IgD-negative memory B cell (primary cell): ENCODE data around the gene SLC39A11. TPM values are rescaled to one million over a fixed set of nuclear protein-coding genes. Genes with fewer than 3 reads are reported as not detected.
"Not testable (repeated sequence)": the region's sequence is repeated elsewhere in the genome, so short reads cannot be mapped to it uniquely, and the experiment has no call there.

Experiments
- H3K27ac Mint-ChIP-seq, 3 donors: one replicate each; pipeline ENCODE4 v1.8.0; 2020 to 2022; ENCODE audit warnings: mild to moderate bottlenecking in 3 of 3, mixed read lengths in 3 of 3, moderate library complexity in 1 of 3
- H3K27me3 Mint-ChIP-seq: one replicate; pipeline ENCODE4 v1.8.0; 2021; ENCODE audit warnings: mixed read lengths
- H3K36me3 Mint-ChIP-seq: one replicate; pipeline ENCODE4 v1.8.0; 2020; ENCODE audit warnings: mild to moderate bottlenecking, mixed read lengths
- H3K4me1 Mint-ChIP-seq, 3 donors: one replicate each; pipeline ENCODE4 v1.8.0; 2020 to 2022; ENCODE audit warnings: mixed read lengths in 3 of 3, mild to moderate bottlenecking in 1 of 3
- H3K4me3 Mint-ChIP-seq, 4 donors: one replicate each; pipeline ENCODE4 v1.8.0; 2020 to 2022; ENCODE audit warnings: mild to moderate bottlenecking in 4 of 4, mixed read lengths in 4 of 4, moderate library complexity in 3 of 4
- H3K9me3 Mint-ChIP-seq, 3 donors: one replicate each; pipeline ENCODE4 v1.8.0; 2020 to 2021; ENCODE audit warnings: mixed read lengths in 3 of 3, mild to moderate bottlenecking in 1 of 3
- polyA plus RNA-seq: library from polyadenylated mRNA; unstranded; fragments of 300-500 nt; fragmentation: Illumina TruSeq; gene quantifications from one replicate; pipeline ENCODE4 v1.2.3, GENCODE V29; 2021

Gene SLC39A11, protein sequence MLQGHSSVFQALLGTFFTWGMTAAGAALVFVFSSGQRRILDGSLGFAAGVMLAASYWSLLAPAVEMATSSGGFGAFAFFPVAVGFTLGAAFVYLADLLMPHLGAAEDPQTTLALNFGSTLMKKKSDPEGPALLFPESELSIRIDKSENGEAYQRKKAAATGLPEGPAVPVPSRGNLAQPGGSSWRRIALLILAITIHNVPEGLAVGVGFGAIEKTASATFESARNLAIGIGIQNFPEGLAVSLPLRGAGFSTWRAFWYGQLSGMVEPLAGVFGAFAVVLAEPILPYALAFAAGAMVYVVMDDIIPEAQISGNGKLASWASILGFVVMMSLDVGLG
- polyA plus RNA-seq, result 13.7 TPM

- Mint-ChIP-seq H3K4me3 (peak within 1 kb of the TSS; percentile 85 to 100 (median 98)), H3K9me3 (no peaks in the 10 kb centered on the region), H3K27me3 (peaks cover 3% of the 10 kb centered on the region), H3K36me3 (peaks cover 3% of the 10 kb centered on the region), H3K27ac (peak within 1 kb of the TSS; percentile 8 to 90 (median 89)), H3K4me1 (peaks cover 19 to 27% (median 25%) of the 10 kb centered on the region in 3 donors)
These were observed at the start of gene SLC39A11 for GRCh38 chr17:73092523-73093135. TSS of gene SLC39A11 (minus strand) at chr17:73092688. CDS start at chr17:73088764, 3,924 bp downstream.

GRCh38 chr17:73141411-73141810 lies 48.9 kb upstream of the SLC39A11 start:
- Mint-ChIP-seq H3K27me3 (peaks cover 2% of the 10 kb centered on the region), H3K36me3 (peaks cover 3% of the 10 kb centered on the region), H3K9me3 (peaks cover 0 to 8% (median 5%) of the 10 kb centered on the region in 3 donors), H3K4me3 (no peak overlapping the region), H3K27ac (no peak overlapping the region), H3K4me1 (peaks cover 0 to 6% (median 0%) of the 10 kb centered on the region in 3 donors)

GRCh38 chr17:73140566-73140965 lies 48.1 kb upstream of the SLC39A11 start:
- H3K36me3 Mint-ChIP-seq, result peaks cover 3% of the 10 kb centered on the region
- no peak overlapping the region for H3K27ac Mint-ChIP-seq
- no peak overlapping the region for H3K4me3 Mint-ChIP-seq

DNA sequence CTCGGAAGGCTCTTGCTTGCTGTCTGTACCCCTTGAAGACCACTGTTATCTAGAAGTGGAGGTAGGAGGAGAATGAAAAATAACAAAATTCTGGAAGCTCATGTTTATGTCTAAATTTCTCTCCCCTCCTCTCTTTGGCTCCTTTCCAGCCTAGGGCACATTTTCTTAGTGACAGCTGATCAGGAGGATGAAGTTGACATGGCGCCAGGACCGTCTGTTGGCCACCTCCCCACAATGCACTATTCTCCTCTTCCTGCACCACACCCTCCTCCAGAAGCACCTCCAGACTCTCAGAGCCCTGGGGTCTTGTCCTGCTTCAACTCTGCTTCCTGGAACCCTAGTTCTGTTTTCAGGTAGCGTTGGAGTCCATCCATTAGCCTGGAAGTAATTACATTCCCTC lies 46.8 kb upstream of the SLC39A11 start:
- H3K9me3 Mint-ChIP-seq, result peaks cover 0 to 8% (median 0%) of the 10 kb centered on the region in 3 donors
- H3K4me1 Mint-ChIP-seq, result peaks cover 0 to 6% (median 0%) of the 10 kb centered on the region in 3 donors
- H3K4me3 Mint-ChIP-seq, result no peak overlapping the region
- H3K27ac Mint-ChIP-seq, result no peak overlapping the region
- no peaks in the 10 kb centered on the region for H3K36me3 Mint-ChIP-seq
- peaks cover 2% of the 10 kb centered on the region for H3K27me3 Mint-ChIP-seq

More at GRCh38 chr17:73140566-73140965, 48.1 kb upstream of the SLC39A11 start:
- peaks cover 0 to 8% (median under 1%) of the 10 kb centered on the region in 3 donors for H3K9me3 Mint-ChIP-seq
- H3K27me3 Mint-ChIP-seq, result peaks cover 2% of the 10 kb centered on the region
- H3K4me1 Mint-ChIP-seq, result peaks cover 0 to 6% (median 0%) of the 10 kb centered on the region in 3 donors

GRCh38 chr17:73138541-73139138 lies 46.2 kb upstream of the SLC39A11 start:
- Mint-ChIP-seq H3K27ac (no peak overlapping the region), H3K27me3 (peaks cover 2% of the 10 kb centered on the region), H3K36me3 (no peaks in the 10 kb centered on the region), H3K4me3 (no peak overlapping the region), H3K4me1 (peaks cover 0 to 6% (median 0%) of the 10 kb centered on the region in 3 donors), H3K9me3 (peaks cover 0 to 3% (median 0%) of the 10 kb centered on the region in 3 donors)

- Mint-ChIP-seq H3K27me3 (peaks cover 2% of the 10 kb centered on the region), H3K9me3 (peaks cover 0 to 1% (median 0%) of the 10 kb centered on the region in 3 donors), H3K4me3 (no peak overlapping the region), H3K36me3 (no peaks in the 10 kb centered on the region), H3K4me1 (peaks cover 3 to 4% (median 3%) of the 10 kb centered on the region in 3 donors), H3K27ac (no peak overlapping the region)
These were observed 44.9 kb upstream of the SLC39A11 start for GRCh38 chr17:73137376-73137775.

GRCh38 chr17:73135766-73136165 lies 43.3 kb upstream of the SLC39A11 start:
- Mint-ChIP-seq H3K27ac (no peak overlapping the region), H3K4me3 (no peak overlapping the region), H3K9me3 (peaks cover 0 to 1% (median 0%) of the 10 kb centered on the region in 3 donors), H3K27me3 (peaks cover 6% of the 10 kb centered on the region), H3K4me1 (peaks cover 7 to 9% (median 8%) of the 10 kb centered on the region in 3 donors), H3K36me3 (no peaks in the 10 kb centered on the region)

- H3K27me3 Mint-ChIP-seq, result peaks cover 6% of the 10 kb centered on the region
These were observed 41.6 kb upstream of the SLC39A11 start for GRCh38 chr17:73133911-73134649.

GRCh38 chr17:73132085-73132492 lies 39.6 kb upstream of the SLC39A11 start:
- peaks cover 7 to 9% (median 8%) of the 10 kb centered on the region in 3 donors for H3K4me1 Mint-ChIP-seq
- no peaks in the 10 kb centered on the region for H3K36me3 Mint-ChIP-seq
- peak overlapping the region; percentile 3 to 87 (median 66) for H3K4me3 Mint-ChIP-seq
- H3K27ac Mint-ChIP-seq, result no peak overlapping the region
- no peaks in the 10 kb centered on the region for H3K9me3 Mint-ChIP-seq
- peaks cover 6% of the 10 kb centered on the region for H3K27me3 Mint-ChIP-seq

More at GRCh38 chr17:73133911-73134649, 41.6 kb upstream of the SLC39A11 start:
- Mint-ChIP-seq H3K4me3 (no peak overlapping the region), H3K36me3 (no peaks in the 10 kb centered on the region), H3K4me1 (peaks cover 7 to 9% (median 8%) of the 10 kb centered on the region in 3 donors), H3K9me3 (no peaks in the 10 kb centered on the region), H3K27ac (peak overlapping the region in 1 of 3 donors; percentile 16)

GRCh38 chr17:73131439-73131838 lies 39.0 kb upstream of the SLC39A11 start:
- H3K27ac Mint-ChIP-seq, H3K4me3 Mint-ChIP-seq, H3K9me3 Mint-ChIP-seq, H3K36me3 Mint-ChIP-seq, H3K4me1 Mint-ChIP-seq, H3K27me3 Mint-ChIP-seq: not testable (repeated sequence)

GRCh38 chr17:73130977-73131376 lies 38.5 kb upstream of the SLC39A11 start:
- Mint-ChIP-seq H3K36me3 (no peaks in the 10 kb centered on the region), H3K9me3 (no peaks in the 10 kb centered on the region), H3K27me3 (peaks cover 4% of the 10 kb centered on the region), H3K27ac (no peak overlapping the region), H3K4me1 (peaks cover 7 to 9% (median 8%) of the 10 kb centered on the region in 3 donors), H3K4me3 (no peak overlapping the region)

DNA sequence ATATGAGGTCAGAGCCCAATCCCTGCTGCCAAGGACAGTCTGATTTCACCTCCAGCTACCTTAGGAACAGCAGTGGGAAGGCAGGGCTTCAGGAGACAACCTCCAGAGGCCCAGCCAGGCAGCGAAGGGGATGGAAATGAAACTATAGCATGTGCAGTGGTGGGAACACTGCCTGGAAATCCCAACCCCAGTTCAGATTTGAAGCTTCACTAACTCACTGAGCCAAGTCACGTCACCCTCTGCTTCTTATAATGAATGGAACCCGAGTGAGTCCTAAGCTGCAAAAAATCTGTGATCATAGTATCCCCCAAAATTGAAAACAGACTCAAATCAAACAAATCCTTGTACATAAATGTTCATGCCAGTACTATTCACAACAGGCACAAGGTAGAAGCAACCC lies 36.0 kb upstream of the SLC39A11 start:
- Mint-ChIP-seq H3K4me1 (peaks cover 8 to 9% (median 8%) of the 10 kb centered on the region in 3 donors), H3K27me3 (peaks cover 4% of the 10 kb centered on the region), H3K36me3 (no peaks in the 10 kb centered on the region), H3K9me3 (no peaks in the 10 kb centered on the region), H3K4me3 (no peak overlapping the region), H3K27ac (no peak overlapping the region)

DNA sequence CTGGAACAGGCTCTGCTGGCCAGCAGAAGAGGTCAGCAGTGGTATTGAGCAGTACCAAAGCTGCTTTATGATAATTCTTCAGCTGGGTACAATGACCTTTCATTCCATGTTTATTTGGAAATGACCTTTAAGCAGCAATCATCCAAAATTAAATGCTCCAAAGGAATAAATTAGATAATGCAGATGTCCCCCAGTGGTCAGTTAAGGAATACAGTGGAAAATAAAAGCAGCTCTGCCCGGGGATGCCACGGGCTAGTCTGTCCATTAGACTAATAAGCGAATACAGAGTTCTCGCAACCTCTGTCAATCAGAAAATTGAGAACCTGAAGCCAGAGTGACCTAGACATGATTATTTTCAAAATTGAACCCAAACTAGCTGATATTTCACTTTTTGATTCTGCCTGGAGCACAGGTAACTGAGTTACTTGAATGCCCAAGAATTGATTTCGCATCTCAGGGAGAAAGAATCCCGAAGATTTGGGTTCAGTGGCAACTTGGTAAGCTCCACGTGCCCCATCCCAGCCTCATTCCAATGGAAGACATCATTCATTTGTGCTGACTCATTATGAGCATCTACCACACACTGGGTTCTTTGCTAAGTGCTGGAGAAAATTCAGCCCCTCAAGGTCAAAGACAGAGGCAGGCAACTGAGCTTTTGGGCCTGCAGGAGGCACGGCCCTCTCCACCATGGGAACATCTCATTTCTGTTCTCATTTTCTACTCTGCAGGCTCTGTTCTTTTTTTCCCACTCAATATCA lies 34.4 kb upstream of the SLC39A11 start:
- Mint-ChIP-seq H3K27ac (no peak overlapping the region), H3K27me3 (peaks cover 1% of the 10 kb centered on the region), H3K9me3 (no peaks in the 10 kb centered on the region), H3K4me1 (peaks cover 1 to 2% (median 1%) of the 10 kb centered on the region in 3 donors), H3K4me3 (no peak overlapping the region), H3K36me3 (no peaks in the 10 kb centered on the region)
